HCT116 (cell line): Measurements from ENCODE around the gene SLC1A6. TPM values are rescaled to one million over a fixed set of nuclear protein-coding genes. Genes with fewer than 3 reads are reported as not detected.

Experiments
- ATAC-seq: fragments of 200-7000 bp; cut with Tn5 transposase; 2 replicates; pipeline ENCODE4 v1.9.1; 2020; ENCODE audit warnings: mild to moderate bottlenecking, moderate library complexity
- BruUV-seq: library from RNA; stranded (reverse); fragments of 400-500 nt; replicated peaks from 2 replicates; lab custom pipeline; 2021; lab: Mats Ljungman, UMichigan
- CTCF ChIA-PET: fragments of 300-600 bp; sonication (Branson Sonifier 250); formaldehyde crosslinking; loops from one replicate; lab custom pipeline; 2021; ENCODE audit warnings: antibody characterized with exemption; lab: Charles Lee
- POLR2A ChIA-PET: fragments of 300-600, 350-600 bp; sonication (Branson Sonifier 250); formaldehyde crosslinking; loops from one replicate; lab custom pipeline; 2021; ENCODE audit warnings: antibody characterized with exemption; lab: Charles Lee
- RAD21 ChIA-PET, 2 experiments: fragments of 300-600 bp; sonication (Branson Sonifier 250); formaldehyde crosslinking; loops; one replicate each; lab custom pipeline; 2023; ENCODE audit warnings: low total read pairs in 2 of 2; ENCODE audit not compliant: uncharacterized antibody in 2 of 2, unreplicated experiment in 2 of 2, low non-redundant PET in 1 of 2; lab: Charles Lee
- DNase-seq: peaks from one replicate; pipeline ENCODE4 v3.0.0-alpha.2; 2010; ENCODE audit warnings: low read depth, low spot score
- H2AFZ ChIP-seq: fragments of 200-600 bp; shearing (Covaris generic), sonication (generic); 2 replicates; pipeline ENCODE4 v1.6.1; 2017; ENCODE audit warnings: low read depth, mixed run types, mixed read lengths, antibody characterized with exemption, low read length; ENCODE audit not compliant: poor library complexity, severe bottlenecking
- H3K27ac ChIP-seq: 2 replicates; pipeline ENCODE4 v1.5.1; 2012; ENCODE audit warnings: low read depth, low read length
- H3K27me3 ChIP-seq: fragments of 200-600 bp; sonication (generic); 2 replicates; pipeline ENCODE4 v1.6.1; 2016; ENCODE audit warnings: mixed run types, low read length, mixed read lengths; ENCODE audit not compliant: insufficient read depth
- H3K36me3 ChIP-seq, 2 experiments: fragments of 200-500 bp in 1 of 2; fragments of 200-600 bp in 1 of 2; sonication (Bioruptor generic) in 1 of 2; sonication (generic) in 1 of 2; 2 replicates each; pipeline versions ENCODE4 v1.5.1 to v1.6.1; 2014 to 2016; ENCODE audit warnings: low read length in 2 of 2, inconsistent platforms in 1 of 2, mixed read lengths in 1 of 2, mixed run types in 1 of 2; ENCODE audit not compliant: insufficient read depth in 2 of 2, control insufficient read depth in 1 of 2
- H3K4me1 ChIP-seq, 2 experiments: fragments of 200-600 bp in 1 of 2; sonication (generic) in 1 of 2; 2 replicates each; pipeline versions ENCODE4 v1.5.1 to v1.6.1; 2012 to 2017; ENCODE audit warnings: low read length in 2 of 2, inconsistent platforms in 1 of 2, mild to moderate bottlenecking in 1 of 2, mixed read lengths in 1 of 2, mixed run types in 1 of 2, moderate library complexity in 1 of 2; ENCODE audit not compliant: insufficient read depth in 2 of 2, control insufficient read depth in 1 of 2
- H3K4me2 ChIP-seq: fragments of 200-600 bp; sonication (generic); 2 replicates; pipeline ENCODE4 v1.6.1; 2017; ENCODE audit warnings: mixed run types, low read length, mixed read lengths
- H3K4me3 ChIP-seq, 2 experiments: fragments of 200-600 bp in 1 of 2; sonication (generic) in 1 of 2; replicated peaks in 1 of 2; 2 replicates each; pipeline ENCODE4 v1.5.1; 2011 to 2016; ENCODE audit warnings: low read length in 2 of 2, control low read depth in 1 of 2, low read depth in 1 of 2, mild to moderate bottlenecking in 1 of 2, mixed read lengths in 1 of 2, mixed run types in 1 of 2
- H3K79me2 ChIP-seq: fragments of 200-600 bp; sonication (generic); 2 replicates; pipeline ENCODE4 v1.6.1; 2017; ENCODE audit warnings: mild to moderate bottlenecking, mixed run types, low read length, moderate library complexity, mixed read lengths; ENCODE audit not compliant: insufficient read depth
- H3K9ac ChIP-seq: fragments of 200-600 bp; sonication (generic); 2 replicates; pipeline ENCODE4 v1.6.1; 2016; ENCODE audit warnings: low read length, mixed read lengths
- H3K9me2 ChIP-seq: fragments of 200-600 bp; sonication (generic), shearing (Covaris generic); 2 replicates; pipeline ENCODE4 v1.6.1; 2017; ENCODE audit warnings: mixed run types, mild to moderate bottlenecking, moderate library complexity; ENCODE audit not compliant: insufficient read depth
- H3K9me3 ChIP-seq, 2 experiments: fragments of 200-500 bp in 1 of 2; fragments of 200-600 bp in 1 of 2; sonication (Bioruptor generic) in 1 of 2; sonication (generic) in 1 of 2; 2 replicates each; pipeline ENCODE4 v1.6.1; 2014 to 2017; ENCODE audit warnings: low read length in 2 of 2, mixed read lengths in 2 of 2, inconsistent platforms in 1 of 2, low read depth in 1 of 2, mild to moderate bottlenecking in 1 of 2, mixed run types in 1 of 2, moderate library complexity in 1 of 2; ENCODE audit not compliant: control insufficient read depth in 1 of 2, insufficient read depth in 1 of 2
- H4K20me1 ChIP-seq: fragments of 200-600 bp; sonication (generic), shearing (Covaris generic); 2 replicates; pipeline ENCODE4 v1.6.1; 2017; ENCODE audit warnings: mixed run types, mild to moderate bottlenecking, moderate library complexity; ENCODE audit not compliant: insufficient read depth
- CBX3 ChIP-seq: IDR thresholded peaks from 2 replicates; pipeline ENCODE4 v1.6.1; 2012; ENCODE audit warnings: low read depth
- FOSL1 ChIP-seq: IDR thresholded peaks from 2 replicates; pipeline ENCODE4 v1.6.1; 2012; ENCODE audit warnings: low read depth
- SRF ChIP-seq: IDR thresholded peaks from 2 replicates; pipeline ENCODE4 v1.6.1; 2012; ENCODE audit warnings: low read depth
- intact Hi-C: fragments of 100-400 bp; cut with micrococcal nuclease; formaldehyde crosslinking; loops from 2 replicates; pipeline ENCODE4 v1.10.0; 2022
- total RNA-seq: library from RNA; stranded (reverse); gene quantifications from one replicate; pipeline ENCODE4 v1.2.1, GENCODE V29; 2021; ENCODE audit not compliant: unreplicated experiment

Gene SLC1A6
- total RNA-seq, 1 experiment from 2014 or later: not detected

GRCh38 chr19:14959263-14959662, 20.4 kb downstream of the SLC1A6 start:
- ATAC-seq (no peak), DNase-seq (no peak)
- TF ChIP-seq FOSL1: no peak
- peak; percentile 26; the same call in 1 of the 2 replicates for TF ChIP-seq CBX3
- Histone ChIP-seq H3K36me3 (no peaks in the 10 kb centered on the region), H3K4me1 (no peaks in the 10 kb centered on the region), H3K9me2 (no peaks in the 10 kb centered on the region), H3K4me3 (no peak overlapping the region), H3K9ac (no peak overlapping the region), H3K4me2 (no peak overlapping the region), H3K27me3 (0 out of 2 replicates have a peak, but pooled peaks cover 4% of the 10 kb centered on the region), H3K9me3 (peaks cover 8 to 9% of the 10 kb centered on the region in 2 experiments), H4K20me1 (no peaks in the 10 kb centered on the region), H3K79me2 (no peaks in the 10 kb centered on the region), H3K27ac (no peak overlapping the region), H2AFZ (no peak overlapping the region)
- CTCF ChIA-PET: no interaction called here
- POLR2A ChIA-PET: no interaction called here
- no TSS peak for BruUV-seq
- intact Hi-C loops: no loop called here
- RAD21 ChIA-PET: no interaction called here

GRCh38 chr19:14957464-14957863, 22.2 kb downstream of the SLC1A6 start:
- no peaks in the 10 kb centered on the region for H3K79me2 ChIP-seq
- RAD21 ChIA-PET: no interaction called here
- H3K4me3 ChIP-seq: no peak overlapping the region
- no peak overlapping the region for H3K4me2 ChIP-seq
- H3K36me3 ChIP-seq: no peaks in the 10 kb centered on the region
- H3K4me1 ChIP-seq: no peaks in the 10 kb centered on the region
- no peaks in the 10 kb centered on the region for H3K9me2 ChIP-seq
- 0 out of 2 replicates have a peak, but pooled peaks cover 4% of the 10 kb centered on the region for H3K27me3 ChIP-seq
- H4K20me1 ChIP-seq: no peaks in the 10 kb centered on the region
- TF ChIP-seq SRF: no peak
- CTCF ChIA-PET: no interaction called here
- no peak overlapping the region for H2AFZ ChIP-seq
- peaks cover 8 to 9% of the 10 kb centered on the region in 2 experiments for H3K9me3 ChIP-seq
- intact Hi-C loops: no loop called here
- POLR2A ChIA-PET: no interaction called here
- no peak overlapping the region for H3K9ac ChIP-seq
- ATAC-seq (no peak), DNase-seq (no peak)
- H3K27ac ChIP-seq: no peak overlapping the region
- BruUV-seq: no TSS peak
